ENCODE data around the gene SOST.

Gene SOST

DNA sequence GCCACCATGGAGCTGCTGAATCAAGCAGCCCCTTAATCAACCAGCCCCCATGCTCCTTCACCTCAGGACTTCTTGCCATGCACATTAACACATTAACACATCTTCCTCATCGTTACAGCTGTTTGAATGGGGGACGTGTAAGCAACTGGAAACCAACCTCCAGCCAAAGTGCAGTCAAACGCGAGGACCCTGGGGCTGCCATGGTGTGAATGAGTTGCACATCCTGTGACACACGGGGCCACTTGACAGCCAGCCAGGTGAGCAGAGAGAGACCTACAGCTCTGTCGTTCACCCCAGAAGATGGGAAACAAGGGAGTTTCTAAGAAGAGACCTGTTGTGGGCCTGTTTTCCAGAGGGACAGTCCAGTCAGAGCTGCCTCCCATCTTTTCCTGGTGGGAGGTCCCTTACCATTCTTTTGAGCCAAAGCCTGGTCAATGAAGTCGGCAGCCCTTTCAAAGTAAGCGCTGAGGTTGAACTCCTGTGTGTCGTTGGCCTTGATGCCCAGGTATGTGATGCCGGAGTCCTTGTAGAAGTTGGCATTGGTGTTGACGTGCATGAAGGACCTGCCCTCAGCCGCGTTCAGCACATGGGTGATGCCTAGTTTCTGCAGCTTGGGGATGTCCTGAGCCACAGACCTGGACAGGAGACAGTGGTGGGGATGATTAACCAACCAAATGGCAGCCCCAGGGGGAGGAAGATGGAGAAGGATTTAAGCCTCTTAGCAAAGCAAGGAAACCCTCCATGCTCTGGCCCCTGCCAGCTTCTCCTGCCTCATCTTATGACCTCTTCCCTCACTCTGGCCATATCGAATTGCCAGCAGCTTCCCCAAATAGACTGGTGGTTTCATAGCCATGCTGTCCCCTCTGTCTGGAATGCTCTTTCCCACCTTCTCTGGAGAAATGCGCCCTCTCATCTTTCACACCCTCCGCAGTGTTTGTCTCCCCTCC, 16.0 kb upstream of the SOST start:
- DNase-seq, result no peak

DNA sequence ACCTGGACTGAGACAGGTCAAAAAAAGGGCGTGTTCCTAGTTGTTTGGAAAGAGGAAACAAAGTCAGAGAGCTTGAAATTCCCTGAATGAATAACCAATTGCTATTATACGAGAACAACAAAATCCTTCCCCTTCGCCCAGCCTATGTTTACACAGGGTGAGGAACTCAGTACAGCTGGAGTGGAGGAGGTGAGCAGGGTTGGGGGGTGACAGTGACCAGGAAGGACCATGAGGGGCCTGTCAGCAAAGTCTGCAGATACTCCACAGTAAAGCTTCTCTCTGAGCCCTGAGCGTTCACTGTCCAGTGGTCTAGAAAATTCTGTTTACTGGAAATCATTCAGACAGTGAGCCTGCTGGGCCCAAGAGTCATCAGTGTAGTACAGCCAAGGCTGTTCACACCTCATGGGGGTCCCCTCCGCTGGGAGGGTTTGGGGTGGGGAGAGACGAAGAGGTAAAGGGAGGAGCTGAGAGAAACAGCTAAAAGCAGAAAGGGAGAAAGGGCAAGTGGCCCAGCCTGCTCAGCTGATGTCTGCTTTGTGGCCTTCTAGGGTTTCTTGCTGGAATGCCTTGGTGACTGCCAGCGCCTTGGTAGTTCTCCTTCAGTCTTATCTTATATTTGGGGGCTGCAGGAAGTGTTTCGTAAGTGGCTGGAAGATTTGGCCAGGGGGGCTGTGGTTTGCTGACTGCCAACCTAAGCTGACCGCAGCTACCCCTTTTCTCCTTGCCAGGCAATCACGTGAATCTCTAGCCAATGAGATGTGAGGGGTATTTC, 14.5 kb upstream of the SOST start:
- no peak for DNase-seq

DNA sequence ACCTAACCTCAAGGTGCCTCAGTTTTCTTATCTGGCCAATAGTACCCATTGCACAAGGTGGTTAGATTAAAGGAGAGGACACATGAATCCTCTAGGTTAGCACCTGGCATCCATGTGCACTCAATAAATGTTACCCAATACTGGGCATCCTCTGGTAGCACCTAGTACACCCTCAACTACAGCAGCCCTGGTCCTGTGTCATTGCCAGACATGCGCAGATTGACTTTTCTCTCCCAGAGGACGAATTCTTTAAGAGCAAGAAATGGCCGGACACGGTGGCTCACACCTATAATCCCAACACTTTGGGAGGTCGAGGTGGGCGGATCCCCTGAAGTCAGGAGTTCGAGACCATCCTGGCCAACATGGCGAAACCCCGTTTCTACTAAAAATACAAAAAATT, 12.9 kb upstream of the SOST start:
- DNase-seq, result no peak

DNA sequence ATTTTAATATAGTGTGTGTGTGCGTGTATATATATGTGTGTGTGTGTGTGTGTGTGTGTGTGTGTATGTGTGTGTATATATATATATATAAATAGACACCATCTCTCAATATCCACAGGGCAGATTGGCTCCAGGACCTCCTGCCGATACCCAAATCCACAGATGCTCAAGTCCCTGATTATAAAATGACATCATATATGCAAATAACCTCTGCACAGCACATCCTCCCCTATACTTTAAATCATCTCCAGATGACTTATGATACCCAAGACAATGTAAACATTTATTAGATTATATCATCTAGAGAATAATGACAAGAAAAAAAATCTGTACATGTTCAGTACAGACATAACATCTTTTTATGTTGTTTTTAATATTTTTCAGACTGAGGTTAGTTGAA, 12.4 kb upstream of the SOST start:
- DNase-seq, result no peak

DNA sequence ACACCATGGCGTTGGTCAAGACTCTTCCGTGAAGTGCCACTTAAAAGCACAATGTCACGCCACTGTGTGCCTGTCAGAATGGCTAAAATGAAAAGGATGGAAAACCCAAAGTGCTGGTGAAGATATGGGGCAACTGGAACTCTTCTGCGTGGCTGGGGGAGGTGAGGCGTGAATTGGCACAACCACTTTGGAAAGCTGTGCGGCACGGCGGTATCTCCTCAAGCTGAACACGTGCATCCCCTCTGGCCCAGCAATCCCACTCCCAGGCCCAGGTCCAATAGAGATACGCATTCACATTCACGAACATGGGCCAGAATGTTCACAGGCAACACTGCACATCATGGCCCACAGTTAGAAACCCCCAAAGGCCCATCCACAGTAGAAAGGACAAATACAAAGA, 11.3 kb upstream of the SOST start:
- no peak for DNase-seq

DNA sequence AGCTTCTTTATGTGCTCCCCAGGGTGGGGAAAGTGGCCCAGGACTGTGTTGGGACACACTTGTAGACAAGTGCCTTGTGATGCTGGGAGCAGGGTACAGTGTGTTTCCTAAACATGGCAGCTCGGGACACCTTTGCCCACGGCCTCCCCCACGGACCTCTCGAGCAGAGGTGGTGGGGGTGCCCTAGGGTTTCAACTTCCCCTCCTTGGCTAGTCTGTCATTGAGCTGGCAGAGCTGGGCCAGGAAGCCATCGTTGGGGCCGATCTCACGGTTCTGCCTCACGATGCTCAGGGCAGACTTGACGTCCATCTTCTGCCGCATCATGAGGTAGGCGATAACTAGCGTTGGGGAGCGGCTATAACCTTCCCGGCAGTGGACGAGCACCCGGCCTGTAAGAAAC, 10.8 kb upstream of the SOST start:
- DNase-seq, result no peak

DNA sequence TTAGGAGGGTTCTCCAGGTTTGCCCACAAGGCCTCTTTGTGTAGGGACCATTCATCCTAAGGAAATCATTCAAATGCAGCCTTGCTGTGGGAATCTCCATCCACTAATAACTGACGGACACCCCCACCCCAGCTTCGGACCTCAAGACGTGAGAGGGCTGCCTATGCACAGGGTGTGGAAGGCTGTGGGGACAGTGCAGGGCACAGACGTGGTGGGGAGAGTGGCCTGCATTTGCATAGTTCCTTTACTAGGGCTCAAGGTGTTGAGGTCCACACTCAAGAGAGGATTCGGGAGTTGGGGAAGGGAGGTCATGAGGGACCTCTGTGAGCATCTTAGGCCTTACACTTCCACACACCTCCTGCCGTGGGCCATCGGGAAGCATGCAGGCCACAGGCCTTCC, 10.4 kb upstream of the SOST start:
- no peak for DNase-seq

DNA sequence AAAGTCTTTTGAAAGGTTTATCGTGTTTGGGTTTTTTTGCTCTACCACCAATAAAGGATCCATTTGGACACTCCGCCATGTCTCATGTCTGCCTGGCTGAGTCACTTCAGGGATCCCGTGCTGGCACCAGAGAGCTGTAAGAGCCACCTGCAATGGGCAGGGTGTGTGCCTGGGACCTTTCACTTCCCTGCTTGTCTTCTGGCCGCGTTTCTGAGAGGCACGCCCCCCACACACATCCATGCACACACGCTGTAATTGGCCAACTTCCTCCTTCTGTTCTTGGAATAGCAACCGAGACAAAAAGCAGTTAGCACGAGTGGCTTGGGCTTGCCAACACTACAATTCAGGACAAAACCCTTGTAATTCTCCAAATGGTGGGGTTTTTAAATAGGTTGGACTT, 9.8 kb upstream of the SOST start:
- DNase-seq, result no peak

DNA sequence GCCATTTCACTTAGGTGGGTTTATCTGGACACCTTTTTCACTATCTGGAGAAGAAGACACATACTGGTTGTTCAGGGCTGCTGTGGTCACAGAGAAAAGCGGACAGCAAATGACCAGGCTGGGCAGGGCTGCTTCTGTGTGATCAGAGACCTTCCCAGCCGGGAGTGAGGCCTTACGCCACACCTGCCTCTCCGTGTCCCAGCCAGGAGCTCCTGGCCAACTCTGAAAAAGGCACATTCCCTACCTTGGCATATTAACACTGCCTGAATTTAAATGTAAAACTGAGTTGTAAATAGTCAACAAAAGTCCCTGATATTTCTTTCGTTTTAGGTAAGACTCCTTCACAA, 9.1 kb upstream of the SOST start:
- no peak for DNase-seq

DNA sequence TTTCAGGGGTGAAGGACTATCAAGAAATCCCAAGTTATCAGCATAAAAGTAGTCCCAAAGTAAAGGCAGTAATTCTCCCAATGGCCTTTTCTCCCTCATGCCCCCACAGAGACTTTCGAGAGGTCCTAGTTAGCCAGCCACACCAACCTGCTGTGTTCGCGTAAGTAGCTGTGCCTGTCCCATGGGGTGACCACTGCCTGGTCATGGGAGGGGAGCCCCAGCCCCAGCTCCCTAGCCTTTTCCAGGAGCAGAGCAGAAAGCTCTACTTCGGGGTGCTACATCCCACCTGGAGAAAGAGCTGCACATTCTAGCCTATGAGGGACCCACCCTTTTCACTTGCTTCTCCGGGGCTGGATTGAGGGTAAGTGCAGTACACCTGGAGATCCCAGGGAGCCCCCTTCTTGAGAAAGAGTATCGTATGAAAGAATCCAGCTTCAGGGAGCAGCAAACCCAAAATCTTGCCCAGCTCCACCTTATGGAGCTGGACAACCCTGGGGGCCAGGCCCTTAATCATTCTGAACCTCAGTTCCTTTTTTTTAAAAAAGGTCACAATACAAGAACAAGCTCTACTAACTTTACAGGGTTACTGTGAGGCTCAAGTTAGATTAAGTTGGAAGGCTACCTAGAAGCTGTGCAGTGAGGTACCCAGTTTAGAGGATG, 8.6 kb upstream of the SOST start:
- DNase-seq, result no peak

DNA sequence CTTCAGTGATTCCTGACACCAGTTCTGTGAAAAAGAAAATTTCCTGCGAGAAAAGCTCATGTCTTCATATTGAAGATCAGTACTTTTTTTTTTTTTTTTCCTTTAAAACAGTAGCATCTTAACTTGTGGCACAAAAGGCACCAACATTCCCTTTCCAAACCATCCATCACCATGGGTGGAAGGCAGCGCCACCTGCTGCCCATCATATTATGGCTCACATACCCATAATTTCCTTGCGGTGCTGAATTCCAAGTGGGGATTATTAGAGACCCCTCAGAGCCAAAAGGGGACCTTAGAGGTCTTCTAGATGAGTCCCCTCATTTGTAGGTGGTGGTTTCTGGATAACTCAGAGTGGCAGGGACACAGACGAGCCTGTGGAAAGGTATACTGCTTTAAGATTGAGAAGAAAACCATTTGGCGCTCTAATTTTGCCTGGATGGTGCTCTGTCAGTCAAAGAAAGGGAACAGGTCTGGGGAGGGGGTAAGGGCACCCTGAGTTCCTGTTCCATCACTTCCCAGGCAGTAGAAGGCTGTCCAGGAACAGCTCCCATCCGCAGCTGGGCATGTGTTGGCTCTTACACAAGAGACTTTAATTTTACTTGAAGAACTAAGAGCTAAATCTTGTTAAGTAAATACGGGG, 7.9 kb upstream of the SOST start:
- no peak for DNase-seq

DNA sequence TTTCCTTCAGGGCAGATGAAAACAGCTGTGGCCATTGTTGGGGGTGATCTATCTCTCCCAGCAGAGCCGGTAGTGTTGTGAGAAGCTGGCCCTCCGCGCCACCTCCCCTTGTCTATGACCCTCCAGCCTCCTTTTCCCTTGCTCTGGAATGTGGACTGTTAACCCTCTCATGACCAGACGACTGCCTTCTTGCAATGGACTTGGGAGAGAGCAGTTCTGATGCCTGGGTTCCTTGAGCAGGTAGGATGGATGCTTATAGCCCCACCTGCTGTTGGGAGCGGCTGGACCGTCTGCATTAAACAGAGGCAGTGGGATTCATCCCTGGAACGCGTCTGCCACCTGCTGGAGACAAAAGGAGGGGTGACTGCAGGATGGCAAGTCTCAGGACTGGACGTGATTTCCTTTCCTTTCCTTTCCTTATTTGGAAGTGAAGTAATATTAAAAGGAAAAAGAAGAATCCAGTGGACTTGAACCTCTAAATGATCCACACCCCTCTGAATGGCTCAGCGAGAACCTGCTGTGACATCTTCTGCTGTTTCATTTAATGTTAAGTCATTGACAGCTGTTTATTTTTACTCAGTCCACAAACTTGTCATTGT, 1.8 kb upstream of the SOST start:
- peak; percentile 94 for DNase-seq

DNA sequence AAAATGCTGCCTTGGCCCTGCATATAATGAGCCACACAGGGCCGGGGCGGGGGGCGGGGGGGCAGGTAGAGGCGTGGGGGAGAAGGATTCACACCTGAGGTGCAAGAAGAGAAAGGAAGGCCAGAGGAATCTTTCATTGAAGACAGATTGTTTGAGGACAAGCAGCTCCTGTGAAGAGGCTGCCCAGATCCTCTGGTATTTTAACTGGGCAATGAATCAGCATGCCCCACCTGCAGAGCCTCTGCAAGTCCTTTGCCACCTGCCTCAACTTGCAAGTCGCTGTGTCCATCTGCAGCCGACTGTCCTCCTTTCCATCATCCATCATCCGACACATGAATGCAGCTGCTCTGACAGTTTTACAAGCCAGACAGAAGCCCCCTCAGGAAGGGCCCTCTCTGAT, 1.2 kb upstream of the SOST start:
- no peak for DNase-seq

DNA sequence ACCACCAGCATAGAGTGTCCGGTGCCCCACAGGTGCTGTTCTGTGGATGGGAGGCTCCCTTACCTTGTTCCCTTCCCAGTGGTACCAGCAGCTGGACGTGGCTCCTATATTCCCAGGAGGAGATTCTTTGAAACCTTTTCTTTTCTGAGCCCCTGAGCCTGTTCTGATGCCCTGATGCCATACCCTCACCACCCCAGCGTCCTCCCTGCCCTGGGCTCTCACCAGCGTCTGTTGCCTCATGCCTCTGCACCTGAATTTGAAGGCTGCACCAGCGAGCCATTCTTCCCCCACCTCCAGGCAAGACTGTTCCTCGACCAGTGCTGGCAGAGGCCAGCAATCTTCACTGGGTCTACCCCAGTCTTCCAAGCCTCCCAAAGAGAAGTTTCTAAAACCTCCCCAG, 505 bp downstream of the SOST start:
- no peak for DNase-seq

DNA sequence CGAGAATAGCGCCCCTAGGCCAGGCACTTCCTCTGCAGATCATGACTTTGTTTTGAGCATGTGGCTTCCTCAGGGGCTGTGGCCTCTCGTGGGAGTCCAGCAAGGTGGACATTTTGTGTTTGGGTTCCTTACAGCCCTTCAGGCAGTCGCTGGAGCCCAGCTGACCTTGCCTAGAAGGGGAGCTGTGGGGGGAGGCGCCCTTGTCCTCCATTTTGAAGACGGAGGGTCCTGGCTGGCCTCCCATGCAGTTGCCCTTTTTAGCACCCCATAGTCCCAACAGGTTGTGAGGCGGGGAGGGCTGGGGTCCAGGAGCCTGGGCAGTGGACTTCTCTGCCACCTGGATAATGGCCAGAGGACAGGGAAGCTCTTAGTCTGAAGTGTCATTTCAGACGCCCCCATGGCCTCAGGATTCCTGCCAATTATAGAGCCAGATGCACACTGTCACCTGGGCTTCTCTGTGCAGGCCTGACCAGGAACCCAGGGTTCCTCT, 1.4 kb downstream of the SOST start:
- DNase-seq, result no peak

DNA sequence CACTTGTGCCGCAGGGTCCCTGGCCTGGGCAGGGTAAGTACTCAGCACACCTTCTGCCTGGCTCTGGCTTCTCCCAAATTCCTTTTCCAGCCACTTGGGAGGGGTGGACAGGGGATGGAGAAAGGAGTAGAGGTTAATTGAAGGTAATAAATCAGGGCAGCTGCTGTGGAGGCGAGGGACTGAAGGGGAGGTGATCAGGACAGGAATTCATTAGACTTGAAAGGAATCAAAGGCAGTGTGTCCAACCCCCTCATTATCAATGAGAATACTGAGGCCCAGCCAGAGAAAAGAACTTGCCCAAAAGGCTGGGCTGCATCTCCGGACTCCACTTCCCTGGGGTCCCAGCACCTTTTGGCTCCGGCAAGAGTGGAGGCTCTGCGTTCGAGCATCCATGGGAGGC, 2.4 kb downstream of the SOST start:
- DNase-seq, result no peak

DNA sequence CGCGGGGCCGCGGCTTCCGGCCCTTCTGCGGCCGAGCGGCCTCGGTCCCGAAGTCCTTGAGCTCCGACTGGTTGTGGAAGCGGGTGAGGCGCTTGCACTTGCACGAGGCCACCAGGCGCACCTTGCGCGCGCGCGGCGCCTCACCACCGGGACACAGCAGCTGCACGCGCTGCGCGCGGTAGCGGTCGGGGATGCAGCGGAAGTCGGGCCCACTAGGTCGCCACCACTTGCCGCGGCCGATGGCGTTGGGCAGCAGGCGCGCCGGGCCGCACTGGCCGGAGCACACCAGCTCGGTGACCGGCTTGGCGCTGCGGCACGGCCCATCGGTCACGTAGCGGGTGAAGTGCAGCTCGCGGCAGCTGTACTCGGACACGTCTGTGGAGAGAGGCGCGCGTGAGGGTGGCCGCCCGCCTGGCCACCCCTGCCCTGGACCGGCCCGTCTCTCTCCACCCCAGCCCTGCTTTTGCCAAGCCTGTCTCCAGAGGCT, 3.2 kb downstream of the SOST start:
- DNase-seq, result peak; percentile 68

DNA sequence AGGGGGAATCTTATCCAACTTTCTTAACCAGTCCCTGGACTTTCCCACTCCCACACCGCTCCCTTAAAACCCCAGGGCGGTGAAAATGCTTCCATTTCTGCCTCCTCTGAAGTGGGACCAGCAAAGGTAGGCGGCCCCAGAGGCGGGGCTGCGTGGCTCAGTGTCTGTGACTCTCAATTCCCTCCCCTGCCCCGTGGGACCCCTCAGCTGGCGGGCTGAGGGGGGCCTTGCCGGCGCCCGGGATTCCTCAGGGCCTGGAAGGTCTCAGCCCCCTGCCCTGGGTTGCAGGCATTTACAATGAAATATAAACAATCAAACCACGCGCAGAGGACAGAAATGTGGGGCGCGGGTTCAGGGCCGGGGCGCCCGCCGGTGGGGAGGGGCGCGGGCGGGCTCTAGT, 3.6 kb downstream of the SOST start:
- DNase-seq, result no peak

DNA sequence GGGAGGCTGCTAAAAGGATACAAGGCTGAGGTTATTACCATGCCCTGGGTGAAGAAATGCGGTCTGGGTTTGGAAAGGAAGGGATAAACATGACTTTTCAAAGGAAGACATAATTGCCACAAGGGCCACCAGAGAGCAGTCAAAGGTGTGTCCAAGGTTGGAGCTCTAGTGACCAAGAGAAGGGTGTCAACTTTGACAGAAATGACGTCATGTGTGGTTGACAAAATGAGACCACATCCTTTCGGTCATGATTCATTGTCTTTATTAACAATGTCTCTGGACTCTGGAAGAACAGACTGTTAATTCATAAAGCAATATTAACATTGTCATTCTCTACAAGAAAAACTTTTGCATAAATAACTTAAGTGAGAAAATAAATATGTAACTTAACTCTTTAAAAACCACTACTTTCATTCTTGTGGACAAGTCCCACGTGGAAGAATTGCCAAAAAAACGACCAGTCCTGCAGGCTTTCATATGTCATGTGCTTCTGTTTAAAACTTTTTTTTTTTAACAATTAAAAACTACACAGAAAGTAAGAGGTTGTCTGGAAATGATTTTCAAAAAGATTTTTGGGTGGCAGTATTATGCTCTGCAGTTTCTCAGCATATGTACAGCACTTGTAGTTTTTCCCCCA, 5.0 kb downstream of the SOST start:
- no peak for DNase-seq

DNA sequence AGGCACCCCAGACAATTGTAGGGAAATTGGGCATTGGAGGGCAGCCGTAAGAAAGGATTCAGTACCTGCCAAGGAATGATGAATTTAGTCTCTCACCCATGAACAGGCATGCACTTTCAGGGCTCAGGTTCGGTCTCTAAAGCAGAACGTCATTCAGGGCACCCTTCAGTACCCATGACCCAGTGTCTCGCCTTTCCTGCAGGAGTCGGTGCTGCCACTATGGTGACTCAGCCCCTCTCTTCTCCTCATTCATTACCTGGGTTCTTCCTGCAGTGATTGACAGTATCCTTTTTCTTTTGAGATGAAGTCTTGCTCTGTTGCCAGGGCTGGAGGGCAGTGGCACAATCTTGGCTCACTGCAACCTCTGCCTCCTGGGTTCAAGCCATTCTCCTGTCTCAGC, 8.4 kb downstream of the SOST start:
- no peak for DNase-seq

DNA sequence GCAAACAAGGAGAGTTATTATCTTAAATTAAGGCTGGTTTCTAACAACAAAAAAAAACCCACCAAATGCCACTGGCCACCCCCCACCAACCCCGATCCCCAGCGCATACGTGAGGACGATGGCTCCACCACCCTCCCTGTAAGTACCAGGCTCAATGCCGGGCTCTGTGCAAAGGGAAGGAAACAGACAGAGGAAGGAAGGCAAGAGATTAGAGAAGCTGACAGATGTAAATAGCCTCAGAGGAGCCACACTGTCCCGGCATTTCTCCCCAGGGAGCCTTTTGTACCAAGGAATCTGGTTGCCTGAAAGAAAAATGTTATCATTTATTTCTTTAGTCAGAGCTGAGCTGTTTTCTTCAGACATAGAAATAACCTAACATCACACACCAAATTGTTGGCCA, 13.1 kb downstream of the SOST start:
- no peak for DNase-seq

DNA sequence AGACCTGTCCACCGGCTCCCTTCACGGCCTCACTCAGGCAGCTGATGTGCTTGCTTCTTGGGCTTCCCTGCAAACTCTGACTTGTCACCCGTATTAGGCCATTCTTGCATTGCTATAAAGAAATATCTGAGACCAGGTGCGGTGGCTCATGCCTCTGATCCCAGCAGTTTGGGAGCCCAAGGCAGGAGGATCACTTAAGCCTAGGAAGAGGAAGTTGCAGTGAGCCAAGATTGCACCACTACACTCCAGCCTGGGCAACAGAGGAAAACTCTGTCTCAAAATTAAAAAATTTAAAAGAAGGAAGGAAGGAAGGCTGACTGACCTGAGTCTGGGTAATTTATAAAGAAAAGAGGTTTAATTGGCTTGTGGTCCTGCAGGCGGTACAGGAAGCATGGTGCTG, 17.0 kb downstream of the SOST start:
- DNase-seq, result no peak

Data from right forelimb (tissue), 1 donor.